Astrocyte of the cerebellum (primary cell): ENCODE results near the gene MEN1.

Experiments used
- DNase-seq: peaks from one replicate; pipeline ENCODE4 v3.0.0-alpha.2; 2011; ENCODE audit warnings: low read depth
- H3K4me3 ChIP-seq: 2 replicates; pipeline ENCODE4 v1.5.1; 2011; ENCODE audit warnings: mild to moderate bottlenecking, low read depth, low read length, moderate library complexity
- in situ Hi-C: cut with HindIII; loops from 2 replicates; pipeline ENCODE4 v1.10.0; 2017; ENCODE audit warnings: low sequenced_read_pairs
- TF ChIP-seq, protein P1 (sequence below): IDR thresholded peaks from 2 replicates; pipeline ENCODE4 v1.5.1; 2012; ENCODE audit warnings: low read length, low read depth, moderate library complexity, mild to moderate bottlenecking; ENCODE audit errors: missing control alignments

The MEN1 gene

DNA sequence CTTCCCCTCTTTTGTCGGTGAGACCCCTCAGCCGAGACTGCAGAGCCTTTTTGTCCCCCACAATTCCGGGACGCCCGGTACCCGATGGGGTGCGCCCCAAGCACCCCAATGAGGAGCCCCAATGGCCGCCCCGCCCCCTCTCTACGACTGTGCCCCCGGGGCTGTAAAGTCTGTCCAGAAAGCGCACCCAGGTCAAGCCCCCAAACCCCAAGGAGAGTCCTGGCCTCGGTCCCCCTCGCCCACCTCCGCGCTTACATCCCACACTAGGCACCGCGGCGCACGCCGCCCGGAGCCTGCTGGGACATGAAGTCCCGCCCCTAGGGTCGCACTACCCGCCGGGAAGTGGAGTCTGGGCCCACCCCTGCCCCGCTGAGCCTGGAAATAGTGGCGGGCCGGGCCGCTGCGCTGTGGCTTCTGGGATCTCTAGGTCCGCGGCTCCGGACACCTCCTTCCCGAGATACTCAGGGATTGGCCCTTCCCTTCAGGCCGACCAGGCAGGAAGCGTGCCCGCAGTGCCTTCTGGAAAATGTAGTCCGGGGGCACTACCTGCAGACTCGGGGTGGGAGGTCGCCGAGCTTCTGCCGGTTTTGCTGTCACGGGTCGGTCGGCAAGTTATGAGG, at the start of gene MEN1:
Gene MEN1, minus strand, starts transcription at position 281 of the 620 bp plus-strand sequence. CDS start 442 bp downstream, outside the sequence.
- in situ Hi-C loops = no loop called here
- TF ChIP-seq, protein P1, sequence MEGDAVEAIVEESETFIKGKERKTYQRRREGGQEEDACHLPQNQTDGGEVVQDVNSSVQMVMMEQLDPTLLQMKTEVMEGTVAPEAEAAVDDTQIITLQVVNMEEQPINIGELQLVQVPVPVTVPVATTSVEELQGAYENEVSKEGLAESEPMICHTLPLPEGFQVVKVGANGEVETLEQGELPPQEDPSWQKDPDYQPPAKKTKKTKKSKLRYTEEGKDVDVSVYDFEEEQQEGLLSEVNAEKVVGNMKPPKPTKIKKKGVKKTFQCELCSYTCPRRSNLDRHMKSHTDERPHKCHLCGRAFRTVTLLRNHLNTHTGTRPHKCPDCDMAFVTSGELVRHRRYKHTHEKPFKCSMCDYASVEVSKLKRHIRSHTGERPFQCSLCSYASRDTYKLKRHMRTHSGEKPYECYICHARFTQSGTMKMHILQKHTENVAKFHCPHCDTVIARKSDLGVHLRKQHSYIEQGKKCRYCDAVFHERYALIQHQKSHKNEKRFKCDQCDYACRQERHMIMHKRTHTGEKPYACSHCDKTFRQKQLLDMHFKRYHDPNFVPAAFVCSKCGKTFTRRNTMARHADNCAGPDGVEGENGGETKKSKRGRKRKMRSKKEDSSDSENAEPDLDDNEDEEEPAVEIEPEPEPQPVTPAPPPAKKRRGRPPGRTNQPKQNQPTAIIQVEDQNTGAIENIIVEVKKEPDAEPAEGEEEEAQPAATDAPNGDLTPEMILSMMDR = no peak
- peak within 1 kb of the TSS; percentile 89 for H3K4me3 ChIP-seq
- DNase-seq = peak; percentile 88

DNA sequence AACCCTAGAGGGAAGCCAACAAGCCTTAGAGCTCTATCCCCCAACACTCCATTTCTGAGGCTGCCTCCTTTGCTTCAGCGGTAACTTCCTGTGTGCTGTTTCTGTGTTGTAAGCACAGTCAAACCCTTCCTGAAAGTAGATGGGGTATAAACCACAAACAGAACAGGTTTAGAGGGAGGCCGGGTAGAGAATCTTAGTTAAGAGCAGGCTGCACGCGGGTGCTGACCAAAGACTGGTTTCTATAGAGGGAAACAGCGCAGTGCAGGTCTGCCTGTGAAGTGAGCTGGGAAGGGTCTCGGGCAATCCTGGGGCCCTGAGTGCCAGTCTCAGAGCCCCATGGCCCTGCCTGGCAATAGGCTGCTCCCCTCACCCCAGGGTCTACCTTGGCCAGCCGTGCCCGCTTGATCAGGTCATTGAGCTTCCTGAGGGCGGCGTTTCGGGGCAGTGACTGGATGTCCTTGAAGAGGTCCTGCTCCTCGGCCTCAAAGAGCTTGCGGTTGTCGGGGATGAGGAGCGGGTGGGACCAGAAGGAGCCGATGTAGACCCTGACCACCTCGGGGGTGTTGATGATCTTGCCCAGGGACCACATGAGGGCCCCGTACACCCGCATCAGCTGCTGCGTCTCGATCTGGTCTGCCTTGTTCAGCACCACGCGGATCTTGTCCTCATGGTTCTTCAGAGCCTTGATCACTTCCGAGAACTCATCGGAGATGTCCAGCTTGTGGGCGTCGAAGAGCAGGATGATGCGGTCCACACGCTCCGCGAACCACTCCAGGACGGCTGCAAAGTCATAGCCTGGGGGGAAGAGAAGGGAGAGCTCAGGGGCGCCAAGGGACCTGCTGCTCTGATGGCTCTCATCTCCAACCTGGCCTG, 49.4 kb upstream of the MEN1 start:
- TF ChIP-seq, protein P1 = no peak
- DNase-seq = no peak
- H3K4me3 ChIP-seq = no peak overlapping the region
- in situ Hi-C loops = loop anchor here (25.0 kb wide), 1 partner anchor 97 kb away; the partner anchor contains the start of gene PYGM

DNA sequence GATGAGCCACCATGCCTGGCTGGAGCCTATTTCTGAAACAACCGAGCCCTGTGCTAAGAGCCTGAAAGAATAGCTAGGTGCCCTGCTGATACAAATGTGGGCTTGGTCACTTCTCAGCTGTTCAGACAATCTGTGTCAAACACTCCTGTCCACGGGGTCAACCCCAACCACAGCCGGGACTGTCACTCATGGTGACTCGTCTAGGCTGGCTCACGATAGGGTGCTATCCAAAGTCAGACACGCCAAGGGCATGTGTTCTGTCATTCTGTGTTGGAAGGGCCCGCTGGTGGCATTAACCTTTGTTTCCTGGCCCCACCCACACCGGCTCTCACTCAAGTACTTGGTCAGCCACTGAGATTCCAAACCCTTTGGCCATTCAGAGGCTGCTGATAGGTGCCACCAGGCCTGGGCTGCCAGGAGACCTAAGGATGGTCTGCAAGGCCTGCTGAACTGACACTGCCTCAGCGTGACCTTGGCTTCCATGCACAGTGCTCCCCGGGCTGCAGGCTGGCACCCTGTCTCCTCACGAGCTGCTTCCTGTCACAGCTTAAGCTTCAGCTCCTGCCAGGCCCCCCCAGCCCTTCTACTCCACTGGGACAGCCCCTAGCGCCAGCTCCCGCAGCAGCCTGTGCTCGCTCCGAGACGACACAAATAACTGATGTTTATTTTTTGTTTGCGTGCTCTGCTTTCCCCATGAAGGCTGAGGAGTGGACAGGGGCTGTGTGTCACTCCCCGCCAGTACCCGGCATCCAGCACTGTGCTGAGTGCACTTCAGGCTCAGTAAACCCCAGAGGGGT, 48.3 kb upstream of the MEN1 start:
- H3K4me3 ChIP-seq = no peak overlapping the region
- TF ChIP-seq, protein P1 = no peak
- in situ Hi-C loops = loop anchor here (25.0 kb wide), 1 partner anchor 96 kb away; the partner anchor contains the start of gene PYGM
- no peak for DNase-seq

DNA sequence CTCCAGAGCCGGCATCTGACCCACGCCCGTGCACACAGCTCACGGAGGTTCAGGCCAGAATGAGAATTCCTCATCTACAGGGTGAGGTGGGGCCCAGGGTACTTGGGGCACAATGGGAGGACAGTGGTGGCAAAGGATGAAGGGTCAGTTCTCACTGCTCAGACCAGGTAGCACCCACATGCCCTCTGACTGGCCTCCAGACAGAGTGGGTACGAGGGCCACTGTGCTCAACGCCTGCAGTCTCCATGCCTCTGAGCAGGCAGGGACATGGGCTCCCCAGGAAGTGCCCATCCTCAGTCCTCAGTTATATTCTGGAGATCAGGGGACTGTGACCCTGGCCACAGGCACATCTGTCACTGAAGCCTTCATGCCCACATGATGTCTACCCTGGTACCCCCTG, 47.1 kb upstream of the MEN1 start:
- H3K4me3 ChIP-seq = no peak overlapping the region
- in situ Hi-C loops = loop anchor here (25.0 kb wide), 1 partner anchor 95 kb away; the partner anchor contains the start of gene PYGM
- TF ChIP-seq, protein P1 = no peak
- DNase-seq = no peak

DNA sequence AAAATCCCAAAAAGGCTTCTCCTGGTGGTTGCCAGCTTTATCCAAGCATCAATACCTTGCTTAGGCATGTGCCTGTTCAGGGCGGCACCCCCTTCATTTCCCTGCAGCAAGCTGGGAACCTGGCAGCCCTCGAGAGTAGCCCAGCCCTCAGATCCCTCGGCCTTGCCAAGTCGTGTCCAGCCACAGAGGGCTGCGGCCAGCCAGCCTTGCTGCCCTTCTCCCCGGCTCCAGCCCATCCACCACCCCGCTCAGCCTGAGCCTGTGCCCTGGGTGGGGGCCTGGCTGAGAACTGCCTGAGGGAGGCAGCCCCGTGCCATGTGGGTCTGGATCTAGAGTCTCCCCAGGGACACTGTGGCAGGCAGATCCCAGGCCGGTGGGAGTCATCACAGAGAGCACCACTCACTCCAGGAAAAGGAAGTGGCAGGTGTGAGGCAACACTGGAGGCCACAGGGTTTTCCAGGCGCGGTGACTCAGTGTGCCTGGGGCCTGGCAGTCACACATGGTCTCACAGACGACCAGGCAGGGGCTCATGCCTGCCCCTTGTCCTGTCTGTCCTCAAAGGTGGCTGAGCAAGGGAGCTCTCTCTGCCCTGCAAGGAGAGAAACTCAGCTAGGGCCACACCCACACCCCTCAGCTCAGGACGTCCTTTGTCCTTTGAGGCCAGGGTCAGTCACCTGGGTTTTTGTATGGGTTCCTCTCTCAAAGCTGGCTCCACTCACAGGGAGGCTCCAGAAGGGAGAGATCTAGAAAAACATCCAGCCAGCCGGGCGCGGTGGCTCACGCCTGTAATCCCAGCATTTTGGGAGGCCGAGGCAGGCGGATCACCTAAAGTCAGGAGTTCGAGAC, 46.3 kb upstream of the MEN1 start:
- TF ChIP-seq, protein P1 = no peak
- no peak overlapping the region for H3K4me3 ChIP-seq
- no peak for DNase-seq
- in situ Hi-C loops = loop anchor here (25.0 kb wide), 1 partner anchor 94 kb away; the partner anchor contains the start of gene PYGM
